ENCODE results near the gene REG1A.

GRCh38 chr2:79112269-79112668 is 8.0 kb upstream of the REG1A start:
- no peak for TF ChIP-seq CTCF (IDR thresholded peaks at IDR 0.05)
- no peak for TF ChIP-seq NFE2L1 (CRISPR knock-in tag; IDR thresholded peaks at IDR 0.05)
- TF ChIP-seq NR2C2 (CRISPR knock-in tag; IDR thresholded peaks at IDR 0.05) = no peak
- TF ChIP-seq HMGXB4 (CRISPR knock-in tag; IDR thresholded peaks at IDR 0.05) = no peak
- TF ChIP-seq JUN (CRISPR knock-in tag; IDR thresholded peaks at IDR 0.05) = no peak
- no peak for TF ChIP-seq MAX (CRISPR knock-in tag; IDR thresholded peaks at IDR 0.05)
- TF ChIP-seq JAZF1 (CRISPR knock-in tag; IDR thresholded peaks at IDR 0.05) = no peak
- TF ChIP-seq ZBTB21 (CRISPR knock-in tag; IDR thresholded peaks at IDR 0.05; ENCODE audit: borderline replicate concordance) = no peak
- no peak for TF ChIP-seq E2F5 (CRISPR knock-in tag; IDR thresholded peaks at IDR 0.05)
- no peak for TF ChIP-seq ZNF532 (CRISPR knock-in tag; IDR thresholded peaks at IDR 0.05; ENCODE audit: borderline replicate concordance)
- TF ChIP-seq STAT6 (CRISPR knock-in tag; conservative IDR thresholded peaks at IDR 0.05; ENCODE audit: low read depth) = no peak
